GM12892 (cell line): ENCODE data around the gene NRN1L.

Experiments
- POLR2A ChIP-seq: IDR thresholded peaks from 2 replicates; pipeline ENCODE4 v1.6.1; 2011; ENCODE audit warnings: low read depth, low read length, control low read depth
- TAF1 ChIP-seq: IDR thresholded peaks from 2 replicates; pipeline ENCODE4 v1.6.1; 2011; ENCODE audit warnings: low read depth, mild to moderate bottlenecking, control low read depth, low read length, borderline replicate concordance

- TF ChIP-seq POLR2A = no peak
- TF ChIP-seq TAF1 = no peak
These were observed 12.5 kb downstream of the NRN1L start for GRCh38 chr16:67897231-67897630.
